H9 (cell line): ENCODE data around the gene REXO4. TPM values are rescaled to one million over a fixed set of nuclear protein-coding genes. Genes with fewer than 3 reads are reported as not detected.

Experiments
- DNase-seq: peaks from one replicate; pipeline ENCODE4 v3.0.0-alpha.2; 2017
- H2AFZ ChIP-seq: one replicate; pipeline ENCODE4 v1.6.1; 2013; ENCODE audit warnings: mild to moderate bottlenecking, low read length, control low read depth, moderate library complexity
- H2AK5ac ChIP-seq: 2 replicates; pipeline ENCODE4 v1.6.1; 2013; ENCODE audit warnings: low read length, control low read depth, mixed read lengths; ENCODE audit not compliant: insufficient read length
- H2BK120ac ChIP-seq: one replicate; pipeline ENCODE4 v1.6.1; 2013; ENCODE audit warnings: low read depth, mild to moderate bottlenecking, low read length, control low read depth, inconsistent platforms; ENCODE audit not compliant: poor library complexity, severe bottlenecking
- H2BK12ac ChIP-seq: 2 replicates; pipeline ENCODE4 v1.6.1; 2013; ENCODE audit warnings: low read length, control low read depth, mixed read lengths, low read depth; ENCODE audit not compliant: insufficient read length
- H2BK15ac ChIP-seq: 2 replicates; pipeline ENCODE4 v1.6.1; 2013; ENCODE audit warnings: low read depth, low read length, control low read depth
- H2BK20ac ChIP-seq: one replicate; pipeline ENCODE4 v1.6.1; 2013; ENCODE audit warnings: low read depth, mild to moderate bottlenecking, low read length, control low read depth, inconsistent platforms; ENCODE audit not compliant: poor library complexity, severe bottlenecking
- H2BK5ac ChIP-seq: 2 replicates; pipeline ENCODE4 v1.6.1; 2013; ENCODE audit warnings: low read length, control low read depth, mixed read lengths; ENCODE audit not compliant: insufficient read length
- H3K14ac ChIP-seq: 2 replicates; pipeline ENCODE4 v1.6.1; 2013; ENCODE audit warnings: low read length, control low read depth; ENCODE audit not compliant: insufficient read depth
- H3K18ac ChIP-seq: 2 replicates; pipeline ENCODE4 v1.6.1; 2013; ENCODE audit warnings: low read depth, mild to moderate bottlenecking, mixed read lengths, low read length, control low read depth; ENCODE audit not compliant: insufficient read length
- H3K23ac ChIP-seq: 2 replicates; pipeline ENCODE4 v1.6.1; 2013; ENCODE audit warnings: low read length, control low read depth, mixed read lengths, low read depth; ENCODE audit not compliant: insufficient read length
- H3K23me2 ChIP-seq: 2 replicates; pipeline ENCODE4 v1.6.1; 2013; ENCODE audit warnings: low read depth, mild to moderate bottlenecking, mixed read lengths, low read length, control low read depth; ENCODE audit not compliant: insufficient read length, poor library complexity, severe bottlenecking
- H3K27ac ChIP-seq: 2 replicates; pipeline ENCODE4 v1.5.1; 2013; ENCODE audit warnings: low read length, control low read depth, mixed read lengths, low read depth; ENCODE audit not compliant: insufficient read length
- H3K27me3 ChIP-seq: 2 replicates; pipeline ENCODE4 v1.6.1; 2013; ENCODE audit warnings: low read length, control low read depth, inconsistent platforms; ENCODE audit not compliant: insufficient read depth
- H3K4ac ChIP-seq: 2 replicates; pipeline ENCODE4 v1.6.1; 2013; ENCODE audit warnings: low read depth, mild to moderate bottlenecking, control low read depth, inconsistent platforms, low read length, moderate library complexity
- H3K4me1 ChIP-seq: 2 replicates; pipeline ENCODE4 v1.6.1; 2013; ENCODE audit warnings: low read length, control low read depth, inconsistent platforms; ENCODE audit not compliant: insufficient read depth
- H3K4me2 ChIP-seq: 2 replicates; pipeline ENCODE4 v1.6.1; 2013; ENCODE audit warnings: low read length, control low read depth, mixed read lengths; ENCODE audit not compliant: insufficient read length, insufficient read depth
- H3K56ac ChIP-seq: 2 replicates; pipeline ENCODE4 v1.6.1; 2013; ENCODE audit warnings: low read depth, mild to moderate bottlenecking, mixed read lengths, low read length, control low read depth; ENCODE audit not compliant: insufficient read length
- H3K79me1 ChIP-seq: 2 replicates; pipeline ENCODE4 v1.6.1; 2013; ENCODE audit warnings: low read depth, mild to moderate bottlenecking, moderate library complexity, low read length, control low read depth, inconsistent platforms; ENCODE audit not compliant: insufficient read depth, poor library complexity, severe bottlenecking
- H3K79me2 ChIP-seq: 2 replicates; pipeline ENCODE4 v1.6.1; 2013; ENCODE audit warnings: low read length, control low read depth, inconsistent platforms; ENCODE audit not compliant: insufficient read depth
- H3K9ac ChIP-seq: 2 replicates; pipeline ENCODE4 v1.6.1; 2013; ENCODE audit warnings: low read length, control low read depth, mixed read lengths; ENCODE audit not compliant: insufficient read length; ENCODE audit errors: extremely low read depth
- H3K9me3 ChIP-seq: one replicate; pipeline ENCODE4 v1.6.1; 2013; ENCODE audit warnings: low read depth, low read length, inconsistent platforms; ENCODE audit not compliant: control insufficient read depth
- H3T11ph ChIP-seq: one replicate; pipeline ENCODE4 v1.6.1; 2013; ENCODE audit warnings: mild to moderate bottlenecking, low read length, control low read depth, inconsistent platforms
- H4K20me1 ChIP-seq: one replicate; pipeline ENCODE4 v1.6.1; 2013; ENCODE audit not compliant: control insufficient read depth, insufficient read length, insufficient read depth
- H4K5ac ChIP-seq: 2 replicates; pipeline ENCODE4 v1.6.1; 2013; ENCODE audit warnings: low read depth, mild to moderate bottlenecking, mixed read lengths, low read length, control low read depth; ENCODE audit not compliant: insufficient read length
- H4K8ac ChIP-seq: replicated peaks from 2 replicates; pipeline ENCODE4 v1.6.1; 2013; ENCODE audit warnings: low read length, control low read depth, mixed read lengths, low read depth; ENCODE audit not compliant: insufficient read length
- H4K91ac ChIP-seq: 2 replicates; pipeline ENCODE4 v1.6.1; 2013; ENCODE audit warnings: low read depth, mild to moderate bottlenecking, moderate library complexity, mixed read lengths, low read length, control low read depth; ENCODE audit not compliant: insufficient read length
- H3K27ac Mint-ChIP-seq, 3 experiments: 2 replicates in 2 of 3; 3 replicates in 1 of 3; pipeline ENCODE4 v1.8.0; 2020 to 2021; ENCODE audit warnings: mixed read lengths in 3 of 3, mild to moderate bottlenecking in 1 of 3, moderate library complexity in 1 of 3
- H3K27me3 Mint-ChIP-seq: 2 replicates; pipeline ENCODE4 v1.8.0; 2021; ENCODE audit warnings: low read depth, mild to moderate bottlenecking, moderate library complexity, mixed read lengths
- H3K36me3 Mint-ChIP-seq, 3 experiments: 2 replicates in 2 of 3; 3 replicates in 1 of 3; pipeline ENCODE4 v1.8.0; 2020 to 2021; ENCODE audit warnings: low read depth in 3 of 3, mixed read lengths in 3 of 3; ENCODE audit not compliant: insufficient read depth in 1 of 3
- H3K4me1 Mint-ChIP-seq, 2 experiments: 2 replicates each; pipeline ENCODE4 v1.8.0; 2020; ENCODE audit warnings: mixed read lengths in 2 of 2
- H3K4me3 Mint-ChIP-seq, 2 experiments: 2 replicates in 1 of 2; 3 replicates in 1 of 2; pipeline ENCODE4 v1.8.0; 2020 to 2021; ENCODE audit warnings: mild to moderate bottlenecking in 2 of 2, mixed read lengths in 2 of 2, moderate library complexity in 1 of 2
- H3K9me3 Mint-ChIP-seq, 2 experiments: 2 replicates in 1 of 2; 3 replicates in 1 of 2; pipeline ENCODE4 v1.8.0; 2020; ENCODE audit warnings: mild to moderate bottlenecking in 2 of 2, mixed read lengths in 2 of 2, moderate library complexity in 1 of 2
- WGBS: extraction: QIAGEN DNeasy Blood & Tissue Kit; methylation state at CpG from one replicate; pipeline ENCODE4 v1.1.7; 2013; ENCODE audit warnings: missing lambda C conversion rate, low lambda C conversion rate, mixed read lengths; ENCODE audit not compliant: insufficient read length; ENCODE audit errors: extremely low coverage; 5-methylcytosine and 5-hydroxymethylcytosine counted together
- total RNA-seq: library from RNA; stranded (reverse); gene quantifications from 2 replicates; pipeline ENCODE4 v1.2.1, GENCODE V29; 2021
- TF ChIP-seq, protein P1 (sequence below): fragments of 200-600 bp; sonication (generic); conservative IDR thresholded peaks from 3 replicates; pipeline ENCODE4 v1.8.0; 2021; ENCODE audit warnings: antibody characterized with exemption, mild to moderate bottlenecking

Gene REXO4
- total RNA-seq, 1 experiment from 2014 or later: 35.2 TPM

DNA sequence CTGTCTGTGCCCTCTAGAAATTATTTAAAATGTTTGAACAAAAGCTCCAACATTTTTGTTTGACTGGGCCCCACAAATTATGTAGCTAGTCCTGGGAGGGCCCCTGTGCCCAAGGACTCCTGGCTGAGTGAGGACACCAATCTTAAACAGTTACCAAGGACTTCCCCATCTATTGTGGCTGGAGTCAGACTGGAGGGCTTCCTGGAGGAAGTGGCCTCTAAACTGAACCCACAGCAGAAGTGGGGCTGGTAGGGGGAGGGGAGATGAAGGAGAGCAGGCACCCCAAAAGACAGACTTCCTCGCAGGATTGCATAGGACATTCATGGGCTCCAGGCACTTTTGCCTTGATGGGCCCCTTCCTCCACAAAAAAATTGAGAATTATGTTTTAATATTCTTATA is 12.4 kb upstream of the REXO4 start:
- H3K4me2 ChIP-seq: peak overlapping the region; percentile 40
- WGBS: no CpG with 5 or more reads among the region's 1 CpG
- peaks cover 0 to 12% (median 7%) of the 10 kb centered on the region in 3 experiments; a peak in 6 of 7 replicates for H3K36me3 Mint-ChIP-seq

More for the DNA sequence above, 12.4 kb upstream of the REXO4 start:
- Histone ChIP-seq H3K14ac (no peak overlapping the region), H3K9me3 (no peaks in the 10 kb centered on the region), H2BK20ac (no peak overlapping the region), H3K79me1 (no peaks in the 10 kb centered on the region), H3K56ac (no peak overlapping the region), H4K8ac (no peak overlapping the region), H3K79me2 (no peaks in the 10 kb centered on the region; the same call in 1 of the 2 replicates), H2BK120ac (no peak overlapping the region), H3K4me1 (no peaks in the 10 kb centered on the region), H3T11ph (no peak overlapping the region), H3K23me2 (peaks cover 7% of the 10 kb centered on the region), H4K20me1 (no peaks in the 10 kb centered on the region), H3K4ac (no peak overlapping the region), H2AFZ (no peak overlapping the region), H2AK5ac (no peak overlapping the region), H4K91ac (no peak overlapping the region), H2BK15ac (no peak overlapping the region), H3K9ac (no peak overlapping the region), H2BK12ac (no peak overlapping the region), H3K18ac (no peak overlapping the region), H3K23ac (no peak overlapping the region), H4K5ac (no peak overlapping the region), H2BK5ac (no peak overlapping the region), H3K27ac (no peak overlapping the region), H3K27me3 (peaks cover 2% of the 10 kb centered on the region; the same call in 1 of the 2 replicates)
- peaks cover 4 to 7% of the 10 kb centered on the region in 2 experiments; a peak in 4 of 5 replicates for H3K9me3 Mint-ChIP-seq
- H3K27me3 Mint-ChIP-seq: peaks cover 24% of the 10 kb centered on the region
- TF ChIP-seq, protein P1, sequence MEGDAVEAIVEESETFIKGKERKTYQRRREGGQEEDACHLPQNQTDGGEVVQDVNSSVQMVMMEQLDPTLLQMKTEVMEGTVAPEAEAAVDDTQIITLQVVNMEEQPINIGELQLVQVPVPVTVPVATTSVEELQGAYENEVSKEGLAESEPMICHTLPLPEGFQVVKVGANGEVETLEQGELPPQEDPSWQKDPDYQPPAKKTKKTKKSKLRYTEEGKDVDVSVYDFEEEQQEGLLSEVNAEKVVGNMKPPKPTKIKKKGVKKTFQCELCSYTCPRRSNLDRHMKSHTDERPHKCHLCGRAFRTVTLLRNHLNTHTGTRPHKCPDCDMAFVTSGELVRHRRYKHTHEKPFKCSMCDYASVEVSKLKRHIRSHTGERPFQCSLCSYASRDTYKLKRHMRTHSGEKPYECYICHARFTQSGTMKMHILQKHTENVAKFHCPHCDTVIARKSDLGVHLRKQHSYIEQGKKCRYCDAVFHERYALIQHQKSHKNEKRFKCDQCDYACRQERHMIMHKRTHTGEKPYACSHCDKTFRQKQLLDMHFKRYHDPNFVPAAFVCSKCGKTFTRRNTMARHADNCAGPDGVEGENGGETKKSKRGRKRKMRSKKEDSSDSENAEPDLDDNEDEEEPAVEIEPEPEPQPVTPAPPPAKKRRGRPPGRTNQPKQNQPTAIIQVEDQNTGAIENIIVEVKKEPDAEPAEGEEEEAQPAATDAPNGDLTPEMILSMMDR: no peak
- no peak for DNase-seq
- H3K4me1 Mint-ChIP-seq: peaks cover 7% of the 10 kb centered on the region in 2 experiments; a peak in 3 of 4 replicates
- H3K27ac Mint-ChIP-seq: no peak overlapping the region
- H3K4me3 Mint-ChIP-seq: peak overlapping the region; percentile 61 to 69; a peak in 4 of 5 replicates
